H9 (cell line): ENCODE data around the gene RNU1-1. TPM values are rescaled to one million over a fixed set of nuclear protein-coding genes. Genes with fewer than 3 reads are reported as not detected.
"Not testable (repeated sequence)": the region's sequence is repeated elsewhere in the genome, so short reads cannot be mapped to it uniquely, and the experiment has no call there.

Experiments
- DNase-seq: peaks from one replicate; pipeline ENCODE4 v3.0.0-alpha.2; 2017
- H2AFZ ChIP-seq: one replicate; pipeline ENCODE4 v1.6.1; 2013; ENCODE audit warnings: mild to moderate bottlenecking, low read length, control low read depth, moderate library complexity
- H2AK5ac ChIP-seq: 2 replicates; pipeline ENCODE4 v1.6.1; 2013; ENCODE audit warnings: low read length, control low read depth, mixed read lengths; ENCODE audit not compliant: insufficient read length
- H2BK120ac ChIP-seq: one replicate; pipeline ENCODE4 v1.6.1; 2013; ENCODE audit warnings: low read depth, mild to moderate bottlenecking, low read length, control low read depth, inconsistent platforms; ENCODE audit not compliant: poor library complexity, severe bottlenecking
- H2BK12ac ChIP-seq: 2 replicates; pipeline ENCODE4 v1.6.1; 2013; ENCODE audit warnings: low read length, control low read depth, mixed read lengths, low read depth; ENCODE audit not compliant: insufficient read length
- H2BK15ac ChIP-seq: 2 replicates; pipeline ENCODE4 v1.6.1; 2013; ENCODE audit warnings: low read depth, low read length, control low read depth
- H2BK20ac ChIP-seq: one replicate; pipeline ENCODE4 v1.6.1; 2013; ENCODE audit warnings: low read depth, mild to moderate bottlenecking, low read length, control low read depth, inconsistent platforms; ENCODE audit not compliant: poor library complexity, severe bottlenecking
- H2BK5ac ChIP-seq: 2 replicates; pipeline ENCODE4 v1.6.1; 2013; ENCODE audit warnings: low read length, control low read depth, mixed read lengths; ENCODE audit not compliant: insufficient read length
- H3K14ac ChIP-seq: 2 replicates; pipeline ENCODE4 v1.6.1; 2013; ENCODE audit warnings: low read length, control low read depth; ENCODE audit not compliant: insufficient read depth
- H3K18ac ChIP-seq: 2 replicates; pipeline ENCODE4 v1.6.1; 2013; ENCODE audit warnings: low read depth, mild to moderate bottlenecking, mixed read lengths, low read length, control low read depth; ENCODE audit not compliant: insufficient read length
- H3K23ac ChIP-seq: 2 replicates; pipeline ENCODE4 v1.6.1; 2013; ENCODE audit warnings: low read length, control low read depth, mixed read lengths, low read depth; ENCODE audit not compliant: insufficient read length
- H3K23me2 ChIP-seq: 2 replicates; pipeline ENCODE4 v1.6.1; 2013; ENCODE audit warnings: low read depth, mild to moderate bottlenecking, mixed read lengths, low read length, control low read depth; ENCODE audit not compliant: insufficient read length, poor library complexity, severe bottlenecking
- H3K27ac ChIP-seq: 2 replicates; pipeline ENCODE4 v1.5.1; 2013; ENCODE audit warnings: low read length, control low read depth, mixed read lengths, low read depth; ENCODE audit not compliant: insufficient read length
- H3K27me3 ChIP-seq: 2 replicates; pipeline ENCODE4 v1.6.1; 2013; ENCODE audit warnings: low read length, control low read depth, inconsistent platforms; ENCODE audit not compliant: insufficient read depth
- H3K4ac ChIP-seq: 2 replicates; pipeline ENCODE4 v1.6.1; 2013; ENCODE audit warnings: low read depth, mild to moderate bottlenecking, control low read depth, inconsistent platforms, low read length, moderate library complexity
- H3K4me1 ChIP-seq: 2 replicates; pipeline ENCODE4 v1.6.1; 2013; ENCODE audit warnings: low read length, control low read depth, inconsistent platforms; ENCODE audit not compliant: insufficient read depth
- H3K4me2 ChIP-seq: 2 replicates; pipeline ENCODE4 v1.6.1; 2013; ENCODE audit warnings: low read length, control low read depth, mixed read lengths; ENCODE audit not compliant: insufficient read length, insufficient read depth
- H3K56ac ChIP-seq: 2 replicates; pipeline ENCODE4 v1.6.1; 2013; ENCODE audit warnings: low read depth, mild to moderate bottlenecking, mixed read lengths, low read length, control low read depth; ENCODE audit not compliant: insufficient read length
- H3K79me1 ChIP-seq: 2 replicates; pipeline ENCODE4 v1.6.1; 2013; ENCODE audit warnings: low read depth, mild to moderate bottlenecking, moderate library complexity, low read length, control low read depth, inconsistent platforms; ENCODE audit not compliant: insufficient read depth, poor library complexity, severe bottlenecking
- H3K79me2 ChIP-seq: 2 replicates; pipeline ENCODE4 v1.6.1; 2013; ENCODE audit warnings: low read length, control low read depth, inconsistent platforms; ENCODE audit not compliant: insufficient read depth
- H3K9ac ChIP-seq: 2 replicates; pipeline ENCODE4 v1.6.1; 2013; ENCODE audit warnings: low read length, control low read depth, mixed read lengths; ENCODE audit not compliant: insufficient read length; ENCODE audit errors: extremely low read depth
- H3K9me3 ChIP-seq: one replicate; pipeline ENCODE4 v1.6.1; 2013; ENCODE audit warnings: low read depth, low read length, inconsistent platforms; ENCODE audit not compliant: control insufficient read depth
- H3T11ph ChIP-seq: one replicate; pipeline ENCODE4 v1.6.1; 2013; ENCODE audit warnings: mild to moderate bottlenecking, low read length, control low read depth, inconsistent platforms
- H4K20me1 ChIP-seq: one replicate; pipeline ENCODE4 v1.6.1; 2013; ENCODE audit not compliant: control insufficient read depth, insufficient read length, insufficient read depth
- H4K5ac ChIP-seq: 2 replicates; pipeline ENCODE4 v1.6.1; 2013; ENCODE audit warnings: low read depth, mild to moderate bottlenecking, mixed read lengths, low read length, control low read depth; ENCODE audit not compliant: insufficient read length
- H4K8ac ChIP-seq: replicated peaks from 2 replicates; pipeline ENCODE4 v1.6.1; 2013; ENCODE audit warnings: low read length, control low read depth, mixed read lengths, low read depth; ENCODE audit not compliant: insufficient read length
- H4K91ac ChIP-seq: 2 replicates; pipeline ENCODE4 v1.6.1; 2013; ENCODE audit warnings: low read depth, mild to moderate bottlenecking, moderate library complexity, mixed read lengths, low read length, control low read depth; ENCODE audit not compliant: insufficient read length
- H3K27ac Mint-ChIP-seq, 3 experiments: 2 replicates in 2 of 3; 3 replicates in 1 of 3; pipeline ENCODE4 v1.8.0; 2020 to 2021; ENCODE audit warnings: mixed read lengths in 3 of 3, mild to moderate bottlenecking in 1 of 3, moderate library complexity in 1 of 3
- H3K27me3 Mint-ChIP-seq: 2 replicates; pipeline ENCODE4 v1.8.0; 2021; ENCODE audit warnings: low read depth, mild to moderate bottlenecking, moderate library complexity, mixed read lengths
- H3K36me3 Mint-ChIP-seq, 3 experiments: 2 replicates in 2 of 3; 3 replicates in 1 of 3; pipeline ENCODE4 v1.8.0; 2020 to 2021; ENCODE audit warnings: low read depth in 3 of 3, mixed read lengths in 3 of 3; ENCODE audit not compliant: insufficient read depth in 1 of 3
- H3K4me1 Mint-ChIP-seq, 2 experiments: 2 replicates each; pipeline ENCODE4 v1.8.0; 2020; ENCODE audit warnings: mixed read lengths in 2 of 2
- H3K4me3 Mint-ChIP-seq, 2 experiments: 2 replicates in 1 of 2; 3 replicates in 1 of 2; pipeline ENCODE4 v1.8.0; 2020 to 2021; ENCODE audit warnings: mild to moderate bottlenecking in 2 of 2, mixed read lengths in 2 of 2, moderate library complexity in 1 of 2
- H3K9me3 Mint-ChIP-seq, 2 experiments: 2 replicates in 1 of 2; 3 replicates in 1 of 2; pipeline ENCODE4 v1.8.0; 2020; ENCODE audit warnings: mild to moderate bottlenecking in 2 of 2, mixed read lengths in 2 of 2, moderate library complexity in 1 of 2
- WGBS: extraction: QIAGEN DNeasy Blood & Tissue Kit; methylation state at CpG from one replicate; pipeline ENCODE4 v1.1.7; 2013; ENCODE audit warnings: missing lambda C conversion rate, low lambda C conversion rate, mixed read lengths; ENCODE audit not compliant: insufficient read length; ENCODE audit errors: extremely low coverage; 5-methylcytosine and 5-hydroxymethylcytosine counted together
- total RNA-seq: library from RNA; stranded (reverse); gene quantifications from 2 replicates; pipeline ENCODE4 v1.2.1, GENCODE V29; 2021

RNU1-1 gene
- total RNA-seq, 1 experiment from 2014 or later = 2,051 TPM

DNA sequence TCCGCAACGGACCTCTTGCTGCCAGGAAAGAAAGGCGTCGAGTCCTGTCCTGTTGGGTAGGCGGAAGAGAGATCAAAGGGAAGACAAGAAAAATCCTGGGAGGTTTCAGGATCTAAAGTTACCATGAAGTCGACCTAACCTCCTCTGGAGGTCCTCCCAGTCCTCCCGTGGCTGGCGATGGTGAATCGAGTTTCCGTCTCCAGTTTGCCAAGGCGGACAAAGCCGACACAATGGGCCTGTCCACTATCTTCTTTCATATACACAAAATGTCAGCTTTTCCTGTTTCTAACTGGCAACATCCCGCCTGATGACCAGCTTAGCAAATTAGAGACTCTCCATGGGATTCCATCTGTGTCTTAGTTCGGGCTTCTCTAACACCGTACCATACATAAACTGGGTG lies 22.7 kb upstream of the RNU1-1 start:
- H3K18ac ChIP-seq, H3K4me2 ChIP-seq, H2AK5ac ChIP-seq, H3K9me3 Mint-ChIP-seq, H3K27me3 ChIP-seq, H4K91ac ChIP-seq, H4K20me1 ChIP-seq, H2BK120ac ChIP-seq, H3K27ac ChIP-seq, H3K36me3 Mint-ChIP-seq, H3K9me3 ChIP-seq, H3T11ph ChIP-seq, H3K14ac ChIP-seq, H3K4me1 ChIP-seq, H3K23ac ChIP-seq, H4K5ac ChIP-seq, H3K56ac ChIP-seq, DNase-seq, H2BK12ac ChIP-seq, H3K27ac Mint-ChIP-seq, H3K4ac ChIP-seq, H2BK20ac ChIP-seq, H2AFZ ChIP-seq, H3K23me2 ChIP-seq, H3K79me1 ChIP-seq, H3K9ac ChIP-seq, H3K79me2 ChIP-seq, H4K8ac ChIP-seq, H2BK15ac ChIP-seq, H2BK5ac ChIP-seq: not testable (repeated sequence)
- H3K4me3 Mint-ChIP-seq = peak overlapping the region; percentile 86 to 93
- WGBS = no CpG with 5 or more reads among the region's 15 CpGs
- H3K27me3 Mint-ChIP-seq = peaks cover 34% of the 10 kb centered on the region
- peaks cover 26 to 27% of the 10 kb centered on the region in 2 experiments for H3K4me1 Mint-ChIP-seq

DNA sequence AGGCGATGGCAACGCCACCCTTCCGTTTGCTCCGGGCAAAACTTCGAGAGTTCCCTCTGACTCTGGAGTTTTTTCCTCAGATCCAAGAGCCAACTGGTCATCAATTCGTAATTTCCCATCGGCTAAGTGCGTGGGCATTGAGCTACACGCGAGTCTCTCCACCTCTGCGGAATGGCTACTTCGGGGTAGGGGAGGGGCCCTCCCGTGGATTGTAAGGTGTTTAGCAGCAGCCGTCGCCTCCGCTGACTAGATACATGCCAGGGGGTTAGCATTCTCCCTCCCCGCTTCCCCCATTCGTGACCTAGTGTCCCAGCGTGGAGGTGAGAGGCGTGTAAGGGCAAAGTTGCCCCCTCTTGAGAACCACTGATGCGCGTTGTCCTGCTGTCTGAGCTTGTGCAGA lies 21.8 kb upstream of the RNU1-1 start:
- H3K23ac ChIP-seq, DNase-seq, H4K5ac ChIP-seq, H3K4me1 ChIP-seq, H3K27me3 ChIP-seq, H3K27ac ChIP-seq, H2BK15ac ChIP-seq, H3K27ac Mint-ChIP-seq, H2BK20ac ChIP-seq, H3K14ac ChIP-seq, H3K36me3 Mint-ChIP-seq, H4K20me1 ChIP-seq, H3K9me3 ChIP-seq, H3K9ac ChIP-seq, H3K79me2 ChIP-seq, H2BK120ac ChIP-seq, H2AK5ac ChIP-seq, H3T11ph ChIP-seq, H4K8ac ChIP-seq, H2AFZ ChIP-seq, H3K23me2 ChIP-seq, H3K4ac ChIP-seq, H3K56ac ChIP-seq, H3K9me3 Mint-ChIP-seq, H3K18ac ChIP-seq, H3K79me1 ChIP-seq, H2BK5ac ChIP-seq, H2BK12ac ChIP-seq, H4K91ac ChIP-seq: not testable (repeated sequence)
- peaks cover 29% of the 10 kb centered on the region in 2 experiments for H3K4me1 Mint-ChIP-seq
- H3K4me2 ChIP-seq = peak overlapping the region; percentile 35
- no CpG with 5 or more reads among the region's 22 CpGs for WGBS
- H3K27me3 Mint-ChIP-seq = peaks cover 38% of the 10 kb centered on the region
- H3K4me3 Mint-ChIP-seq = peak overlapping the region; percentile 86 to 93
